Measurements from ENCODE around the gene HOXB7.

Gene HOXB7

DNA sequence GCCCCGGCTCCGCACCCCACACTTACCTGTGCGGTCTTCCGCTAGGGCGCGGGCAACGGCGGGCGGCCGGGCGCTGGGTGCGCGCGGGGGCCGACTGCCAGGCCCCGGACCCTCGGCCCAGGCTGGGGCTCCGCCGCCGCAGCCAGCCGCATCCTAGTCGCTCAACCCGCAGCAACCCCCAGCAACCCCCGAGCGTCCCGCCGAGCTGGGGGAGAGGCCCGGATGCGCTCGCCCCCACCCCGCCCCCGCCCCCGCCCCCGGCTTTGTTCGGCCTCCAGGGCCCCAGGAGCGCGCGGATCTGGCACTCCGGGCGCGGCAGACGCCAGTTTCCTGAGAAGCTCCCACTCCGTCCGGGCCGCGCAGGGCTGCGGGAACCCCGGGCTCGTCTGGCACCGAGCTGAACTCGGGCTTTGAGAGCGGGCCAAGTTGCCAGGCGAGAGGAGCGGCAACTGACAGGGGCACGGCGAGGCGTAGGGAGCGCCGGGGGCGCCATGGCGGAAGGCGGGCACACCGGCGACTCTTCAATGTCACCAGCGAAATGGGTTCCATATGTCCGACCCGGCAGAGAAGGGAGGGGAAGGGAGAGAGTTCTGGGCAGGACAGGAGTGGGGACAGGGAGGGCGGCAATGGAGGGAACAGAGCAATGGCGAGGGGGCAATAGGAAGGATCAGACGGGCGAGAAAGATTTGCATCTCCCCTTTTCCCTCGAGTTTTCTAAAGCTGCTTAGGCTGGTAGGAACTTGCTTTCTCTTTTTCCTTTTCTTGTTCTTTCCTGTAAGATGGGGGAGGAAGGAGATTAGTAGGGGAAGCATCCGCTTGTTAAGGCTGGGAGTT is 46.4 kb downstream of the HOXB7 start:
- DNase-seq = no peak

DNA sequence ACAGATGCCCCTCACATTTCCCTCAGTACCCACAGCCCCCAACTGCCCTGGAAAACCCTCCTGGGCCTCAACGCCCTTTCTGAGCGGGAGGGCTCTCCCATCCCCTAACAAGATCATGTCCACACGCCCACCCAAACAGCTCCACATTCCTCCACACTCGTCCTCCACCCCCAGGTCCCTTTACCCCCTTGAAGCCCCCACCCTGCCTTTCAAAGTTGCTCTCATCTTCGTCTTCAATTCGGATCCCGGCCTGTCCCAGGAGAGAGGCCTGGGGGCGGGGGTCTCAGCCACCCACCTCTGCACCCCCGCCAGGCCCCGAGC is 47.0 kb downstream of the HOXB7 start:
- no peak for DNase-seq

DNA sequence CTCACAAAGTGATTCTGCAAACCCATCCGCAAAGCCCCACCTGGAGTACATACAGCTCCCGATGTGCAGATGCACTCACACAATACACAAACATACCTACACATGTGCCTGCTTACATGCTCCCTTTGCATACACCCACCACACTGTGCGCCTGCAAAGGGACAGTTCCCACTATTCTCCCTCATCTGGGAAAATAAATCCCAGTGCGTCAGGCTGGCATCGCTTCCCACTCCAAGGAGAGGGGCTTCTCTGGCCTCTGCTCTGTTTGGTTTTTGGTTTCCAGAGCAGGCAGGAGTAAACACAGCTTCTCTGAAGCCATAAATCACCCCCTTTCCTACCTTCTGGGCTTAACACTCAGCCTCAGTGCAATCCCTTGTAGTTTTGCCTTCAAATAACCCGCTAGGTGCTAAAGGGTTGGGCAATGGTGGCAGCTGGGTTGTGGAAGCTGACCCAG is 47.4 kb downstream of the HOXB7 start:
- DNase-seq = no peak

DNA sequence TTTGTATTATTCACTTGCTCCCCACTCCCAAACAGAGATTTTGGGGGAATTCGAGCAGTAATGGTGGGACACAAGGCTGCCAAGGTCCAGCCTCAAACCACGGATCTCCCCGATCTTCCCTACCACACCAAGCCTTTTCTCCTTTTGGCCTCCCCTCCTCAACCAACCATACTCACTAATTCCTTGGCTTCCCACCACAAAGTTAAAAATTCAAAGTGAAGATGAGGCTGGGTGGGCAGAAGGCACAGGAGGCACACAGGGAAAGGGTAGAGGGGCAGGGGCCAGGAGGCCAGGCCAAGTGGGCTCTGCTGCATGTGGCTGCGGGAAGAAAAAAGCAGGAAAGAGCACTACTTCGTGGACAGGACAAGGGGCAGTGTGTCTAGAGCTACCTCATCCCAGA is 47.9 kb downstream of the HOXB7 start:
- no peak for DNase-seq

DNA sequence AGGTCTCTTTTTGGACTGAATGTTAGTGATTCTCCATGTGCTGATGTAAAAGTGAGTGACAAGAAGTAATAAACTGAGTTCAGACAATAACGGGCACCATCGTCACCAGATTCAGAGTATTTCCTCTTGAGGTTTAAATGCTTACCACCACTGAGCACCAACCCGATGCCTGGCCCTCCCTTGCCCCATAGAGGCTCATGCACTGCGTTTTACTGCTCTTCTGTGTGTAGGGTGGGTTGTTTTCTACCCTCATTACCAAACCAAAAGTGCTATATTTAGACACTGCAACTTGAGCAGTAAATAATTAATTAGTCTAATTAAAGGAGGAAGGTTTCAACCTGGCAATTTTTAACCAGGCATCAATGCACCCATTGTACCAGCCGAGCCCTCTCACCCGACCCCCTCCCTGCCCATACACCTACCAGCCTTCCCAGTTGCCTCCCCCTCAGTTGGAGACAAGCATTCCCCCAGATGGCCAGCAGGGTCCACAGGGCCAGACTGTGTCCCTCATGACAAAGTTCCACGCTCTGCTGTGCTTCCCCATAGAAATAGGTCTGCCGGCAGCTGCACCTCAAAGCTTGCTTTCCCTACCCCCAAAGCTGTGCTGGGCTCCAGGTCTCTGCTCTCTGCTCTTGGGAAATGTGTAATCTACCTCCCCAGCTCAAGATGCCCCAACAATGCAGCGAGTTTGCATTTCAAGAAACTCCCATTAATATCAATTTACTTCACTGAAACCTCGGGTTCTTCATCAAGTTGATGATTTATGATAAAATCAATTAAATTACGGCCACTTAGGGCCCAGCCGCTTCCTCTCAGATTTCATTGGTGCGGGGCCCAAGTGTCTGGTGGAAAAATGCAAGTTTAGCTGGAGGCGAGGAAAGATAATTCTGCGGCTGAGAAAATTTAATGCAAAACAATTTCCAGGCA is 48.7 kb downstream of the HOXB7 start:
- DNase-seq = no peak

DNA sequence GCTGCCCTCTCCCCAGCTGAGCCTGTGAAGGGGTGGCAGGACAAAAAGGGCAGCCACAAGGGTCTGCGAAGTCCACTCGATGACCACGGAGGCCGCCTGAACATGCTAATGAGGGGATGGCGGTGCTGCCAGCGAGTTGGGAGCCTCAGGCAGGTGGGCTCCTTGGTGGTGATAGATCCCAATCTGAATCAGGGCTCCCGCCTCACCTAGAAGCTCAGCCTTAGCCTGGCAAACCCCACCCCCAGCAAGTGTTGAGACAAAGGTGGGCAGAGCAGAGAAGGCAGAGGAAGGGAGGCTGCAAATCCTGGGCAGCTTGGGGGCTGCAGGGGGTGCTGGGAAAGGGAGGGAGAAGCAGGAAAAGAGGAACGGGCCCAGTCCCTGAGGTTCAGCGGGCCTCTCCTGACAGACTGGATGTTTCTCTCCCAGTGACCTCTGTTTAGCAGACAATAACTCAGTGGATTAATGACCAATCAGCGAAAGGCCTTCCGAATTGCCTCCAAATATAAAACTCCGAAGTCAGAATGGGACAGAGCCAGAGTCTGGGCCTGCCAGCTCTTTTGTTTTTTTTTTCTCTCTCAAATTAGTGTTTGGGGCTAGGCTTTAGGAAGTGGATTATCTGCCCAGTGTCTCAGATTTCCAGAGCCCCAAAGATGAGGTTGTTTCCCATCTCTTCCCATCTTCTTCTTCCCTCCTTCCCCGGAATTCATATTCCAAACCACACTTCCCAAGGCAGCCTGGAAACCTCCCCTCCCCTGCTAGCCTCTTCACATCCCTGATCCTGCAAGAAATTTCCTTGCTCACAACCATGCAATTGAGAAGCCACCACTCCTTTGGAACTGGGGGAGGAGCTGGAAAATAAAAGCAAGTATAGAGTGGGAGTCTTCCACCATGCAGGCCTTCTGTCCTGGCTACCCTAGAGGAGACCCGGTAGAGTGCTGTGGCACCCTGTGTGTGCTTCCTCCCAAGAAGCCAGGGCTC is 50.7 kb downstream of the HOXB7 start:
- no peak for DNase-seq

DNA sequence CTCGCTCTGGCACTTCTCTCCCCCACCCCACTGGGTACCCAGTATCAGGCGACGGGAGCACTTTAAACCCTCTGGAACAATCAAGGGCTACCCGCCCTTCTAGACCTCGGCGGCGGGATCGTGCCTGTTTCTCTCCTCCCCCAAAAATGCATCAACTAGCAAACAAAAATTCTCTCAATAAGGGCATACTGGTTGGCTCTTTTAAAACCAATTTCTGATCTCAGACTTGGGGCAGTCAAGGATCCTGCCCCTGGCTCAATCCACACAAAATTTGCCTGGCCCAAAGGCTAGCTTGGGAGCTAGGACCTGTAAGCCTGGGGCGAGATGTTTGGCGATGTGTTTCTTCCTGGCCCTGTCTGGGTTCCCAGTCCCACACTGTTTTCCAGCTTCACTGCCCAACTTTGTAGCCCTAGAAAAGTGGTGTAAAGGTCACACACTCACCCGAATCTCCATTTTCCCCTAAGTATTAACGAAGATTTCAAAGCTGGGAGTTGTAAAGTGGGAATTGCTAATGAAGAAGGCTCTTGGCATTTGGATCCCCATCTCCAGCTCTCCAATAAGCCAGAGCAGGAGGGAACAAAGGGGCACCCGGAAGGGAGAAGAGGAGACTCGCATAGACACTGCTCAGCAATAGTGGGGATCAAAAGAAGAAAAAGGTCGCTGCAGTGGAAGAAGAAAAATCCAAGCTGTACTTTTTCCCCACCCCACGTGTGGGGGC is 51.5 kb downstream of the HOXB7 start:
- no peak for DNase-seq

DNA sequence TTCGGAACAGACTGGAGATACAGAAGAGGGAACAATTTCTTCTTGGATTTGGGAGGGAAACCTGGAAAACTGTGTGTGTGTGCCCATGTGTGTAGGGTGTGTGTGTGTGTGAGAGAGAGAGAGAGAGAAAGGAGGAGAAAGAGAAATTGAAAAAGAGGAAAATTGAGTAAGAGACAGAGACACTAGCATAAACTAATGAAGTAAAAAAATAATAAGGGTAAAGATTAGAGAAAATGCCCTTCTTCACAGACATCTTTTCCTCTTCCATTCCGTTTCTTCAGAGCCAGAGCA is 52.0 kb downstream of the HOXB7 start:
- no peak for DNase-seq

DNA sequence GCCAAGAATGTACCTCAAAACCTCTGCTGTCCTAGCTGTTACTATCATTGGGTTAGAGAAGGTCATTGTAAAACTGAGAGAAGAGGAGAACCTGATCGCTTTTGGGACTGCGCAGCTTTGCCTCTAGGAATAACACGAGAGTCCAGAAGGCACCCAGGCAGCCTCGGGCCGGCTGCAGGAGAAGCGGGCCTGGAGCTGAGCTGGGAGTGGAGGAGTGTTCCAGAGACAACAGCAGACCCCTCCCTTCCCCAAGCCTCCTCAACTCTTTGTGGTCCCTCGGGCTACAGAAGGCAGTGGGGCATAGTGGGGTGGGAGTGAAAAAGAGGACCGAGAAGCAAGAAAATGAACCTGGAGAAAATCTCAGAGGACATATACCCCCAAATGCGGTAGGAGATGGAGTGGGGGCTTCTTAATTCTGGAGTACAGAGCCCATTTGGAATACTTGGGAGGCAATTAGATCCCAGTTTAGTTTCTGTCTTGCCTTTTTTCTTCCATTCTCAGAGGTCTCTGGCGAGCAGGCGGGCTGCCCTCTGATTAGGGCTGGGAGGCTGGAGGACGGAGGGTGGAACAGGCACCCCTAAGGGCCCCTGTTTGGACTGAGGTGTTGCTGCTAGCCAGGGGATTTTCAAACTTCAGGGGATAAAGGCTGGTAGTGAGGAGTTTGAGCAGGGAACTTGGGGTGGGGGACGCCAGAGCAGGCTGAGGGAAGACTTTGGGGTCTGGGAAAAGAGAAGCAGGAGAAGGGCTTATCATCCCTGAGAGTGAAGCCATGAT is 52.6 kb downstream of the HOXB7 start:
- no peak for DNase-seq
